NCI-H1417 (cell line): ENCODE data around the gene SPINK7.
A peak's percentile ranks its signal among the peaks of the same experiment; 100 is the strongest.
"Not testable (repeated sequence)": the region's sequence is repeated elsewhere in the genome, so short reads cannot be mapped to it uniquely, and the experiment has no call there.

ENCODE experiments used
- DNase-seq, 3 experiments: peaks; one replicate each; lab custom pipeline; 2025; lab: John Stamatoyannopoulos, UW

Gene SPINK7

GRCh38 chr5:148312153-148312552 lies at the start of gene SPINK7:
Gene SPINK7 (plus strand): TSS chr5:148312423. CDS start chr5:148312484, 61 bp downstream.
- no peak for DNase-seq

GRCh38 chr5:148267962-148268361 lies 44.3 kb upstream of the SPINK7 start:
- DNase-seq, result no peak

GRCh38 chr5:148268566-148268965 lies 43.7 kb upstream of the SPINK7 start, which contains the start of gene SPINK13:
Gene SPINK13 (plus strand): TSS chr5:148268794. CDS start chr5:148270073, 1,279 bp downstream.
- DNase-seq, result no peak

GRCh38 chr5:148275129-148275528 lies 37.1 kb upstream of the SPINK7 start:
- not testable (repeated sequence) for DNase-seq

GRCh38 chr5:148280893-148281292 lies 31.3 kb upstream of the SPINK7 start:
- peak in 1 of 3 experiments; percentile 3 for DNase-seq

GRCh38 chr5:148281336-148281735 lies 30.9 kb upstream of the SPINK7 start:
- not testable (repeated sequence) for DNase-seq

GRCh38 chr5:148290271-148291195 lies 21.7 kb upstream of the SPINK7 start:
- DNase-seq, result peak in 1 of 3 experiments; percentile 60

GRCh38 chr5:148297731-148298130 lies 14.5 kb upstream of the SPINK7 start:
- no peak for DNase-seq

- DNase-seq, result no peak
These were observed 5.8 kb upstream of the SPINK7 start for GRCh38 chr5:148306446-148306845.

GRCh38 chr5:148309019-148309418 lies 3.2 kb upstream of the SPINK7 start:
- no peak for DNase-seq

GRCh38 chr5:148309746-148310145 lies 2.5 kb upstream of the SPINK7 start:
- no peak for DNase-seq

GRCh38 chr5:148311484-148311883 lies 739 bp upstream of the SPINK7 start:
- DNase-seq, result no peak

GRCh38 chr5:148314187-148314586 lies 2.0 kb downstream of the SPINK7 start:
- DNase-seq, result peak in 2 of 3 experiments; percentile 6 to 16

- no peak for DNase-seq
These were observed 2.5 kb downstream of the SPINK7 start for GRCh38 chr5:148314731-148315130.

- DNase-seq, result peak in 2 of 3 experiments; percentile 24 to 38
These were observed 8.1 kb downstream of the SPINK7 start for GRCh38 chr5:148320011-148320963.

GRCh38 chr5:148333262-148333849 lies 21.1 kb downstream of the SPINK7 start:
- DNase-seq, result no peak

- no peak for DNase-seq
These were observed 23.0 kb downstream of the SPINK7 start, which contains the start of gene SPINK9 for GRCh38 chr5:148335259-148335658. Gene SPINK9 (plus strand): TSS chr5:148335559. CDS start chr5:148335614, 55 bp downstream.

GRCh38 chr5:148336704-148337435 lies 24.6 kb downstream of the SPINK7 start:
- DNase-seq, result no peak

- DNase-seq, result no peak
These were observed 30.3 kb downstream of the SPINK7 start for GRCh38 chr5:148342371-148343045.

GRCh38 chr5:148343046-148343407 lies 30.8 kb downstream of the SPINK7 start:
- DNase-seq, result no peak
